Mesenchymal stem cell (in vitro differentiated cells and primary cell): ENCODE data around the gene FAM219A.

ENCODE experiments used
- DNase-seq: peaks from one replicate; pipeline ENCODE4 v3.0.0-alpha.2; 2013
- H2AFZ ChIP-seq: one replicate; pipeline ENCODE4 v1.6.1; 2013; ENCODE audit warnings: low read depth, mild to moderate bottlenecking, control low read depth, inconsistent platforms, low read length, moderate library complexity
- H2AK5ac ChIP-seq: 2 replicates; pipeline ENCODE4 v1.6.1; 2013; ENCODE audit warnings: low read length, moderate library complexity, mild to moderate bottlenecking, inconsistent platforms; ENCODE audit not compliant: severe bottlenecking
- H2BK120ac ChIP-seq: one replicate; pipeline ENCODE4 v1.6.1; 2013; ENCODE audit warnings: low read depth, mild to moderate bottlenecking, inconsistent platforms, low read length, moderate library complexity
- H2BK12ac ChIP-seq, 2 experiments: one replicate each; pipeline ENCODE4 v1.6.1; 2013; ENCODE audit warnings: inconsistent platforms in 2 of 2, low read length in 2 of 2, mild to moderate bottlenecking in 2 of 2, moderate library complexity in 2 of 2, control low read depth in 1 of 2
- H2BK15ac ChIP-seq: one replicate; pipeline ENCODE4 v1.6.1; 2013; ENCODE audit warnings: mild to moderate bottlenecking, low read depth, inconsistent platforms; ENCODE audit not compliant: poor library complexity, severe bottlenecking
- H2BK5ac ChIP-seq: 2 replicates; pipeline ENCODE4 v1.6.1; 2013; ENCODE audit warnings: low read depth, mild to moderate bottlenecking, low read length, control low read depth, inconsistent platforms; ENCODE audit not compliant: poor library complexity, severe bottlenecking
- H3K14ac ChIP-seq, 2 experiments: one replicate each; pipeline ENCODE4 v1.6.1; 2013; ENCODE audit warnings: inconsistent platforms in 2 of 2, low read length in 2 of 2, control low read depth in 1 of 2, mild to moderate bottlenecking in 1 of 2, moderate library complexity in 1 of 2
- H3K18ac ChIP-seq, 2 experiments: one replicate each; pipeline ENCODE4 v1.6.1; 2013; ENCODE audit warnings: inconsistent platforms in 2 of 2, low read length in 2 of 2, control low read depth in 1 of 2, low read depth in 1 of 2, mild to moderate bottlenecking in 1 of 2
- H3K23ac ChIP-seq, 2 experiments: one replicate each; pipeline ENCODE4 v1.6.1; 2013; ENCODE audit warnings: inconsistent platforms in 2 of 2, low read length in 2 of 2, mild to moderate bottlenecking in 2 of 2, moderate library complexity in 2 of 2, control low read depth in 1 of 2
- H3K27ac ChIP-seq: 2 replicates; pipeline ENCODE4 v1.5.1; 2013; ENCODE audit warnings: mild to moderate bottlenecking, moderate library complexity, low read length, control low read depth, inconsistent platforms; ENCODE audit not compliant: poor library complexity, severe bottlenecking
- H3K27me3 ChIP-seq, 2 experiments: 2 replicates each; pipeline versions ENCODE4 v1.6.1 to v1.7.0; 2013; ENCODE audit warnings: low read length in 2 of 2, mild to moderate bottlenecking in 2 of 2, moderate library complexity in 2 of 2, control low read depth in 1 of 2, inconsistent platforms in 1 of 2; ENCODE audit not compliant: control insufficient read depth in 1 of 2, insufficient read depth in 1 of 2
- H3K36me3 ChIP-seq, 2 experiments: 2 replicates each; pipeline versions ENCODE4 v1.6.1 to v1.7.0; 2013; ENCODE audit warnings: low read length in 2 of 2, control low read depth in 1 of 2, inconsistent platforms in 1 of 2, low read depth in 1 of 2, mild to moderate bottlenecking in 1 of 2; ENCODE audit not compliant: insufficient read depth in 2 of 2, control insufficient read depth in 1 of 2
- H3K4ac ChIP-seq, 2 experiments: one replicate each; pipeline ENCODE4 v1.6.1; 2013; ENCODE audit warnings: inconsistent platforms in 2 of 2, low read length in 2 of 2, mild to moderate bottlenecking in 2 of 2, moderate library complexity in 2 of 2, control low read depth in 1 of 2, low read depth in 1 of 2
- H3K4me1 ChIP-seq: 2 replicates; pipeline ENCODE4 v1.6.1; 2013; ENCODE audit warnings: low read depth, low read length, control low read depth; ENCODE audit not compliant: control insufficient read depth, insufficient read depth
- H3K4me2 ChIP-seq: 2 replicates; pipeline ENCODE4 v1.6.1; 2013; ENCODE audit warnings: low read length, mild to moderate bottlenecking, inconsistent platforms; ENCODE audit not compliant: poor library complexity, severe bottlenecking
- H3K4me3 ChIP-seq, 2 experiments: 2 replicates each; pipeline versions ENCODE4 v1.5.1 to v1.7.0; 2013; ENCODE audit warnings: low read length in 2 of 2, mild to moderate bottlenecking in 2 of 2, control low read depth in 1 of 2, low read depth in 1 of 2; ENCODE audit not compliant: insufficient read depth in 1 of 2
- H3K79me1 ChIP-seq: replicated peaks from 2 replicates; pipeline ENCODE4 v1.6.1; 2013; ENCODE audit warnings: mild to moderate bottlenecking, control low read depth, low read length, inconsistent platforms; ENCODE audit not compliant: poor library complexity, severe bottlenecking
- H3K9ac ChIP-seq: 2 replicates; pipeline ENCODE4 v1.7.0; 2013; ENCODE audit warnings: mild to moderate bottlenecking, low read length, moderate library complexity
- H3K9me3 ChIP-seq: 2 replicates; pipeline ENCODE4 v1.7.0; 2013; ENCODE audit warnings: mild to moderate bottlenecking, low read length; ENCODE audit not compliant: control insufficient read depth
- H4K8ac ChIP-seq: one replicate; pipeline ENCODE4 v1.6.1; 2013; ENCODE audit warnings: inconsistent platforms, mild to moderate bottlenecking, low read length, moderate library complexity
- H4K91ac ChIP-seq: one replicate; pipeline ENCODE4 v1.6.1; 2013; ENCODE audit warnings: mild to moderate bottlenecking, low read length, inconsistent platforms
- WGBS: methylation state at CpG from one replicate; pipeline ENCODE4 v1.1.7; 2013; ENCODE audit warnings: mixed read lengths; 5-methylcytosine and 5-hydroxymethylcytosine counted together

FAM219A gene

DNA sequence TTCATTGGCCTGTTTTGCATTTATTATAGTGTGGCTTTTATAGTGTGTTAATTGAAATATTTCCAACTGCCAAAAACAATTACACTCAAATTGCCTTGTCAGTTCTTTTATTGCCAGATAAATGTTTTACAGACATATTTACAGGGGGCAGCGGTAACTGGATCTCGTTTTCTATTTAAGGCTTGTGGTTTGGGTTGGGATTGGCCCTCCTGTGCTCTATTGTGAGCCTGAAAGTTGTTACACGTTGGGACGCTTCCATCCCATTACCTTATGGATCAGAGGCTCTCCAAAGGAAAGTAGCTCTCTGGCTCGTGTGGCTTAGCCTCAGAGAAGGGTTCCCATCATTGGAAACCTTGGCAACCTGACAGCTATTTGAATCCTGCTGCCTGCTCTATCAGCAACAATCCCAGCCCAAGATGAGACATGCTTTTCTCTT lies 21.1 kb upstream of the FAM219A start:
- Histone ChIP-seq H3K14ac (no peak overlapping the region), H3K36me3 (no peaks in the 10 kb centered on the region), H3K18ac (no peak overlapping the region), H2AK5ac (no peak overlapping the region), H3K27ac (no peak overlapping the region), H3K79me1 (no peaks in the 10 kb centered on the region), H3K4ac (no peak overlapping the region), H2AFZ (no peak overlapping the region), H3K9me3 (no peaks in the 10 kb centered on the region), H2BK15ac (no peak overlapping the region), H2BK120ac (no peak overlapping the region), H2BK12ac (no peak overlapping the region), H3K4me2 (no peak overlapping the region), H3K23ac (no peak overlapping the region), H3K4me1 (no peaks in the 10 kb centered on the region), H4K91ac (no peak overlapping the region), H3K27me3 (peaks cover 35 to 41% of the 10 kb centered on the region in 2 experiments), H3K9ac (no peak overlapping the region), H3K4me3 (no peak overlapping the region), H2BK5ac (no peak overlapping the region), H4K8ac (no peak overlapping the region)
- WGBS: 63% methylated on average over 5 of the region's 5 CpGs
- DNase-seq: no peak

- H3K18ac ChIP-seq: no peak overlapping the region
- H3K27ac ChIP-seq: no peak overlapping the region
- H3K14ac ChIP-seq: no peak overlapping the region
- no peaks in the 10 kb centered on the region for H3K4me1 ChIP-seq
- H3K9ac ChIP-seq: no peak overlapping the region
- no peak overlapping the region for H2BK5ac ChIP-seq
- no peak overlapping the region for H3K4me3 ChIP-seq
- no peak overlapping the region for H3K4me2 ChIP-seq
- 80% methylated on average over 1 of the region's 1 CpG for WGBS
- H3K79me1 ChIP-seq: no peaks in the 10 kb centered on the region
- peaks cover 35 to 41% of the 10 kb centered on the region in 2 experiments for H3K27me3 ChIP-seq
- H2BK15ac ChIP-seq: no peak overlapping the region
- H3K4ac ChIP-seq: no peak overlapping the region
- no peak overlapping the region for H4K91ac ChIP-seq
- no peak overlapping the region for H2AK5ac ChIP-seq
- no peak overlapping the region for H2AFZ ChIP-seq
- DNase-seq: no peak
- no peaks in the 10 kb centered on the region for H3K9me3 ChIP-seq
- H3K23ac ChIP-seq: no peak overlapping the region
- H2BK120ac ChIP-seq: no peak overlapping the region
- H4K8ac ChIP-seq: no peak overlapping the region
- no peak overlapping the region for H2BK12ac ChIP-seq
- no peaks in the 10 kb centered on the region for H3K36me3 ChIP-seq
These were observed 19.2 kb upstream of the FAM219A start for GRCh38 chr9:34477541-34477940.

- H2BK12ac ChIP-seq: no peak overlapping the region
- H3K79me1 ChIP-seq: no peaks in the 10 kb centered on the region
- H2BK15ac ChIP-seq: no peak overlapping the region
- no peak overlapping the region for H3K4me3 ChIP-seq
- no peak overlapping the region for H3K14ac ChIP-seq
- no peak for DNase-seq
- H3K4me2 ChIP-seq: no peak overlapping the region
- no peak overlapping the region for H4K8ac ChIP-seq
- no peaks in the 10 kb centered on the region for H3K4me1 ChIP-seq
- H3K36me3 ChIP-seq: no peaks in the 10 kb centered on the region
- no peak overlapping the region for H3K4ac ChIP-seq
- no peak overlapping the region for H3K23ac ChIP-seq
- H2AFZ ChIP-seq: no peak overlapping the region
- H2AK5ac ChIP-seq: no peak overlapping the region
- H3K9me3 ChIP-seq: no peaks in the 10 kb centered on the region
- 53% methylated on average over 3 of the region's 3 CpGs for WGBS
- H2BK5ac ChIP-seq: no peak overlapping the region
- H2BK120ac ChIP-seq: no peak overlapping the region
- H4K91ac ChIP-seq: no peak overlapping the region
- no peak overlapping the region for H3K18ac ChIP-seq
- H3K9ac ChIP-seq: no peak overlapping the region
- H3K27me3 ChIP-seq: peaks cover 35 to 41% of the 10 kb centered on the region in 2 experiments
- H3K27ac ChIP-seq: no peak overlapping the region
These were observed 16.7 kb upstream of the FAM219A start for GRCh38 chr9:34475097-34475496.

GRCh38 chr9:34465468-34465867 lies 7.1 kb upstream of the FAM219A start:
- 53% methylated on average over 1 of the region's 1 CpG for WGBS
- Histone ChIP-seq H4K8ac (no peak overlapping the region), H3K4ac (no peak overlapping the region), H3K4me2 (no peak overlapping the region), H3K9me3 (no peaks in the 10 kb centered on the region), H3K18ac (no peak overlapping the region), H3K4me3 (no peak overlapping the region), H4K91ac (no peak overlapping the region), H2BK5ac (no peak overlapping the region), H2BK15ac (no peak overlapping the region), H2BK12ac (no peak overlapping the region), H3K36me3 (no peaks in the 10 kb centered on the region), H2BK120ac (no peak overlapping the region), H3K27me3 (peaks cover 0 to 51% of the 10 kb centered on the region in 2 experiments), H3K9ac (no peak overlapping the region), H3K14ac (no peak overlapping the region), H3K79me1 (no peaks in the 10 kb centered on the region), H2AK5ac (no peak overlapping the region), H3K27ac (no peak overlapping the region), H3K23ac (no peak overlapping the region), H2AFZ (no peak overlapping the region), H3K4me1 (no peaks in the 10 kb centered on the region)
- no peak for DNase-seq
